ENCODE measurements around the gene PEF1. TPM values are rescaled to one million over a fixed set of nuclear protein-coding genes. Genes with fewer than 3 reads are reported as not detected.

Gene PEF1
- total RNA-seq, 1 donor from 2014 or later, result 42.8 TPM

DNA sequence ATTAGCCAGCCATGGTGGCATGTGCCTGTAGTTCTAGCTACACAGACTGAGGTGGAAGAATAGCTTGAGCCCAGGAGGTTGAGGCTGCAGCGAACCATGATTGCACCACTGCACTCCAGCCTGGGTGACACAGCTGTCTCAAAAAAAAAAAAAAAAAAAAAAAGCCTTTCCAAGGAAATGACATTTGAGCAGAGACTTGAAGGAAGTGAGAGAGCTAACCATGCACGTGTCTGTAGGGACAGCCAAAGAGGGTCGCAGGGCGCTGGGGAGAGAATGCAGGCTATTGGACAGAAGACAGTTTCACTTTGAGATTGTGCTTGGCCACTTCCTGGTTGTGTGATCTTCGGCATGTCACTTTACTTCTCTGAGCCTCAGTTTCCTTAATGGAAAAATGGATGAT lies 20.4 kb downstream of the PEF1 start:
- Mint-ChIP-seq H3K4me3 (ENCODE audit: low read depth) (no peak overlapping the region), H3K27me3 (peaks cover 3% of the 10 kb centered on the region), H3K9me3 (ENCODE audit: low read depth) (no peaks in the 10 kb centered on the region), H3K27ac (no peak overlapping the region), H3K4me1 (ENCODE audit: low read depth) (no peaks in the 10 kb centered on the region), H3K36me3 (ENCODE audit: insufficient read depth) (peaks cover 1% of the 10 kb centered on the region)
- no peak for DNase-seq (ENCODE audit: low spot score, unreplicated experiment)
- TF ChIP-seq, protein P1, sequence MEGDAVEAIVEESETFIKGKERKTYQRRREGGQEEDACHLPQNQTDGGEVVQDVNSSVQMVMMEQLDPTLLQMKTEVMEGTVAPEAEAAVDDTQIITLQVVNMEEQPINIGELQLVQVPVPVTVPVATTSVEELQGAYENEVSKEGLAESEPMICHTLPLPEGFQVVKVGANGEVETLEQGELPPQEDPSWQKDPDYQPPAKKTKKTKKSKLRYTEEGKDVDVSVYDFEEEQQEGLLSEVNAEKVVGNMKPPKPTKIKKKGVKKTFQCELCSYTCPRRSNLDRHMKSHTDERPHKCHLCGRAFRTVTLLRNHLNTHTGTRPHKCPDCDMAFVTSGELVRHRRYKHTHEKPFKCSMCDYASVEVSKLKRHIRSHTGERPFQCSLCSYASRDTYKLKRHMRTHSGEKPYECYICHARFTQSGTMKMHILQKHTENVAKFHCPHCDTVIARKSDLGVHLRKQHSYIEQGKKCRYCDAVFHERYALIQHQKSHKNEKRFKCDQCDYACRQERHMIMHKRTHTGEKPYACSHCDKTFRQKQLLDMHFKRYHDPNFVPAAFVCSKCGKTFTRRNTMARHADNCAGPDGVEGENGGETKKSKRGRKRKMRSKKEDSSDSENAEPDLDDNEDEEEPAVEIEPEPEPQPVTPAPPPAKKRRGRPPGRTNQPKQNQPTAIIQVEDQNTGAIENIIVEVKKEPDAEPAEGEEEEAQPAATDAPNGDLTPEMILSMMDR (IDR thresholded peaks at IDR 0.05; ENCODE audit: unreplicated experiment), result no peak

DNA sequence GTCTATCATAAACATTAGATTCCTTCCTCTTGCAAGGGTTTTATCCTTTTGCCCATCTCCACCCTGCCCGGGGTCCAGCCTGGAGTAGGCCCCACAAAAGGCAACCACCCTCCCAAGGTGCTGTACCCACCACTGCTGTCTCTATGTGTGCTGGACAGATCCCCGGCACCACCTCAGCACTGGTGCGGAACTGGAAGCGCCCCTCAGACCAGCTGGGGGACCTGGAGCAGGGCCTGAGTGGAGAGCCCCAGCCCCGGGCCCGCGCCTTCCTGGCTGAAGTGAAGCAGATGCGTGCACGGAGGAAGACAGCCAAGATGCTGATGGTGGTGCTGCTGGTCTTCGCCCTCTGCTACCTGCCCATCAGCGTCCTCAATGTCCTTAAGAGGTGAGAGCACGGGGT lies 21.3 kb downstream of the PEF1 start:
- no peak overlapping the region for H3K4me3 Mint-ChIP-seq (ENCODE audit: low read depth)
- no peaks in the 10 kb centered on the region for H3K9me3 Mint-ChIP-seq (ENCODE audit: low read depth)
- no peak overlapping the region for H3K27ac Mint-ChIP-seq
- peaks cover 13% of the 10 kb centered on the region for H3K27me3 Mint-ChIP-seq
- TF ChIP-seq, protein P1 (IDR thresholded peaks at IDR 0.05; ENCODE audit: unreplicated experiment), result no peak
- no peak for DNase-seq (ENCODE audit: low spot score, unreplicated experiment)
- H3K36me3 Mint-ChIP-seq (ENCODE audit: insufficient read depth), result no peaks in the 10 kb centered on the region
- H3K4me1 Mint-ChIP-seq (ENCODE audit: low read depth), result no peaks in the 10 kb centered on the region

DNA sequence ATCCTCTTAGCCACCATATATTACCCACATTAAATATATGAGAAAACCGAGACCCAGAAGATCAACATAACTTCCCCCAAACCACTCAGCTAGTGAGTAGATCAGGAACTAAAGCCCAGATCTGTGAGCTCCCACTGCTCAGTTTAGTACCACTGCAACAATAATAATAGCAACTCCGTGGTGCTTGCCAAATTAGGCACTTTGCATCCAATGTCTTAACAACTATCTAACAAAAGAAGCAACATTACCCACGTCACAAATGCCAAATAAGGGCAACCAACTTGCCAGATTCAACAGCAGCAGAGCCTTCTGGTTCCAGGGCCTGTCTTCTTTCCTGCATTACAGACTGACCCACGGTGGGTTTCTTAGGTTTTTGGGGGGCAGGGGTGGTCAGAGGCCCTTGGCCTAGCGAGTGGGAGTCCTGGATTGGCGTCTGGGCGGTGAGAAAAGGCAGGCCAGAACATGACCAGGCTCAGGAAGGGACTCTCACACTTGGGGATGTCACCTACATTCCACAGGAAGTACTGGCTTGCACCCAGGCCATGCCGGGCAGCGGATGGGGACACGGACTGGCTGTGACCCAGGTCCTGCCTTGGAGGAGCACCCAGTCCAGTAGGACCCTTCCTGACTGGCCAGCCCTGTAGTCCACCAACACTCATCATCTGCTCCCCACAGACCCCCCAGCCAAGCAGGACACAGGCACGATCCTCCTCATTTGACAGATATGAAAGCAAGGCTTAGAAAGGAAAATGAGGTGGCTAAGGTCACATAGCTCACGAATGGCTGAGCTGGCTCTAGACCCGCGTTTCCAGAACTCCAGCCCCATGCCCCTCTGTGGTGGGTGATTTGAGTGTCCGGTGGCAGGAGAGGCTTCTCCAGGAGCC lies 22.6 kb downstream of the PEF1 start:
- H3K36me3 Mint-ChIP-seq (ENCODE audit: insufficient read depth), result no peaks in the 10 kb centered on the region
- no peak for DNase-seq (ENCODE audit: low spot score, unreplicated experiment)
- TF ChIP-seq, protein P1 (IDR thresholded peaks at IDR 0.05; ENCODE audit: unreplicated experiment), result no peak
- H3K27ac Mint-ChIP-seq, result no peak overlapping the region
- H3K4me1 Mint-ChIP-seq (ENCODE audit: low read depth), result peaks cover 2% of the 10 kb centered on the region
- no peak overlapping the region for H3K4me3 Mint-ChIP-seq (ENCODE audit: low read depth)
- H3K9me3 Mint-ChIP-seq (ENCODE audit: low read depth), result no peaks in the 10 kb centered on the region
- H3K27me3 Mint-ChIP-seq, result peaks cover 17% of the 10 kb centered on the region

GRCh38 chr1:31621498-31621820 lies 23.2 kb downstream of the PEF1 start:
- Mint-ChIP-seq H3K27ac (no peak overlapping the region), H3K9me3 (ENCODE audit: low read depth) (no peaks in the 10 kb centered on the region), H3K36me3 (ENCODE audit: insufficient read depth) (no peaks in the 10 kb centered on the region), H3K4me3 (ENCODE audit: low read depth) (no peak overlapping the region), H3K27me3 (peaks cover 24% of the 10 kb centered on the region), H3K4me1 (ENCODE audit: low read depth) (peaks cover 2% of the 10 kb centered on the region)
- TF ChIP-seq, protein P1 (IDR thresholded peaks at IDR 0.05; ENCODE audit: unreplicated experiment), result no peak
- DNase-seq (ENCODE audit: low spot score, unreplicated experiment), result no peak

GRCh38 chr1:31620631-31621497 lies 23.8 kb downstream of the PEF1 start:
- Mint-ChIP-seq H3K36me3 (ENCODE audit: insufficient read depth) (no peaks in the 10 kb centered on the region), H3K4me1 (ENCODE audit: low read depth) (peaks cover 2% of the 10 kb centered on the region), H3K27ac (no peak overlapping the region), H3K9me3 (ENCODE audit: low read depth) (no peaks in the 10 kb centered on the region), H3K4me3 (ENCODE audit: low read depth) (no peak overlapping the region), H3K27me3 (peaks cover 30% of the 10 kb centered on the region)
- TF ChIP-seq, protein P1 (IDR thresholded peaks at IDR 0.05; ENCODE audit: unreplicated experiment), result no peak
- DNase-seq (ENCODE audit: low spot score, unreplicated experiment), result no peak

All from progenitor cell of endocrine pancreas (in vitro differentiated cells).